Erythroblast (primary cell): ENCODE data around the gene C10orf95.

Experiments
- GATA1 ChIP-seq: IDR thresholded peaks from 2 replicates; pipeline ENCODE4 v1.6.1; 2011; ENCODE audit warnings: low read depth, mild to moderate bottlenecking, control low read depth, low read length, moderate library complexity
- POLR2A ChIP-seq: IDR thresholded peaks from 2 replicates; pipeline ENCODE4 v1.6.1; 2011; ENCODE audit warnings: mild to moderate bottlenecking, low read length

DNA sequence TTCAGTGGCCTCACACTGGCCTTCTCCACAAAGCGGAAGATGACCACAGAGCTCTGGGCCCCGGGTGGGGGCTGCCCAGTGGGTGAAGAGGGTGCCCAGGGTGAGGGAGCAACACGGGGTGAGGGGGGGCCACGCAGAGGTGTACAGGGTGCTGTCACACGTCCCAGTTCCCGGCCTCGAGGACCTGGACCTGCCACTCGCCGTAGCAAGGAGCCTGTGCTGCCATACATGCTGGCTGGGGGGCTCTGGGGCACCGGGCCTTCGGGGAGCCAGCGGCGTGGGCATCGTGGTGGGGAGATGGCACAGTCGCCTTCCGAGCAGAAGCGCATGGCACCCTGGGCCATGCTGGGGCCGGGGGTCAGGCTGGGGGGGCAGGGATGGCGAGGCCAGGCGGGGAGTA, 34.6 kb downstream of the C10orf95 start:
- TF ChIP-seq POLR2A (no peak), GATA1 (no peak)
